ENCODE results near the gene DENND5B.
A peak's percentile ranks its signal among the peaks of the same experiment; 100 is the strongest.

The DENND5B gene

DNA sequence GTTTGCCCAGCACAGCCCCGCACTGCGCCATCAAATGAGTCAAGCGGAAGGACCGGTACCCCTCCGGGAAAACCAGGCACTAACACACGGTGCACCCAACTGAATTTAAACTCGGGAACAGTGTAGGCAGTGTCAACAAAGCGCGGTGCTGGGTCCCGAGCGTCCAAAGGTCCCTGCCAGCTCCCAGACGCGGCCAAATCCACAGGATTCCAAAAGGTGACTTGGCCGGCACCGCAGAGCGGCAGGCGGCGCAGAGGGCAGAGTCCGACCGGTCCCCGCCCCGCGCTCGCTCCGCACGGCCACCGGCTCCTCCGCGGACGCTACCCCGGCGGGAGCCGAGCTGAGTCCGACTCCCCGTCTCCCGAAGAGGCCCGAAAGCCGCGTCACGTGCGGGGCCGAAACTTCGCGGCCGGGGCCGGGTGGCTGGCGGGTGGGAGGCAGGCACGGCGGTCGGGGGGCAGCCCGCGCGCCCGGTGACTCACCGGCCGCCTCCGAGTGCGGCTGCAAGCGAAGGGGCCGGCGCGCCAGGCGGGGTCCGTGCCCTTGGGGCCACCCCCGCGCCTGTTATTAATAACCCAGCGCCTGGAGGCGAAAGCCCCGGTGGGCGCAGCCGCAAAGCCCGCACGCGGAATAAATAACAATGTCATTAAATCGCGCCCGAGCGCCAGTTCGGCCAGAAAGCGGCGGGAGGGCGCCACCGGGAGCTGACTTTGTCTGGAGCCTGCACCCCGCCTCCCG, 863 bp downstream of the DENND5B start:
- H3K9ac ChIP-seq (ENCODE audit: low read depth, low read length) = peak overlapping the region; percentile 75
- H3K4me3 ChIP-seq (ENCODE audit: low read depth, low read length) = peak overlapping the region; percentile 97
- H3K4me1 ChIP-seq (ENCODE audit: control insufficient read depth, insufficient read depth, low read length) = peaks cover 15% of the 10 kb centered on the region
- H3K27ac ChIP-seq (ENCODE audit: low read depth, low read length) = peak overlapping the region; percentile 79
- no peaks in the 10 kb centered on the region for H3K36me3 ChIP-seq (ENCODE audit: control insufficient read depth, insufficient read depth, low read length)
- H3K27me3 ChIP-seq (ENCODE audit: control insufficient read depth, insufficient read depth, low read length) = peaks cover 24% of the 10 kb centered on the region
- H3K9me3 ChIP-seq (ENCODE audit: control insufficient read depth, insufficient read depth, low read length) = no peaks in the 10 kb centered on the region

DNA sequence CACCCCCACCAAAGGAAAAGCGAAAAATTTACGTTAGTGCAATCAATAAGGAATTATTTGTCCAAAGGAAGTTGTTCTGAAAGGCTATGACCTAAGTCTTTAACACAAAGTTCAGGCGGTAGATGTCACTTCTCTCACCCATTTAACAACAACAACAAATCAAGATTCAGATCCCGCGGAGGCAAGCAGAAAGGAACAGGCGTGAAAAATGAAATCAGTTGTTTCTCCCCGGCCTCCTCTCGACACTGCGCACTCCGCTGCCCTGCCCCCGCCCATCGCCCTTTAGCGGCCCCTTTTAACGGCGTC, 1.4 kb downstream of the DENND5B start:
- H3K4me1 ChIP-seq (ENCODE audit: control insufficient read depth, insufficient read depth, low read length) = peaks cover 18% of the 10 kb centered on the region
- H3K9me3 ChIP-seq (ENCODE audit: control insufficient read depth, insufficient read depth, low read length) = no peaks in the 10 kb centered on the region
- peak overlapping the region; percentile 75; the same call in 1 of the 2 replicates for H3K9ac ChIP-seq (ENCODE audit: low read depth, low read length)
- H3K27ac ChIP-seq (ENCODE audit: low read depth, low read length) = peak overlapping the region; percentile 79
- peaks cover 24% of the 10 kb centered on the region for H3K27me3 ChIP-seq (ENCODE audit: control insufficient read depth, insufficient read depth, low read length)
- no peaks in the 10 kb centered on the region for H3K36me3 ChIP-seq (ENCODE audit: control insufficient read depth, insufficient read depth, low read length)
- H3K4me3 ChIP-seq (ENCODE audit: low read depth, low read length) = peak overlapping the region; percentile 97

DNA sequence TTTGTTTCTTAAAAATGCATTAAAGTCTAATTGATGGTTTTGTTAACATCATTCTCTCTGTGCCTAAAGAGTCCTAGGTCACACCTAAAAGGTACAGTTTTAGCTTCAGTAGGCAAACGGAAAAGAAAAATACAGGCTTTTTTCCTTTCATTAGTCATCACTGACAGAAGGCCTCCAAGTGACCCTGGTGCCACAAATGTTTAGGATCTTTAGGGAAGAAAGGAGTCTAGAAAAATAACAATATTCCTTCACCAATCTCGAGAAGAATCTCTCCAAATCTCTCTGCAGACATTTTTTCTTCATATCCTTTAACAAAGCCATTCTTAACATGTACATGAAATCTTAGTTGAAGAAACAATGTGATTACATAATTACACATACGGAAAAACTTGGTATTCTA, 2.0 kb downstream of the DENND5B start:
- H3K36me3 ChIP-seq (ENCODE audit: control insufficient read depth, insufficient read depth, low read length) = no peaks in the 10 kb centered on the region
- no peak overlapping the region for H3K27ac ChIP-seq (ENCODE audit: low read depth, low read length)
- no peaks in the 10 kb centered on the region for H3K9me3 ChIP-seq (ENCODE audit: control insufficient read depth, insufficient read depth, low read length)
- H3K9ac ChIP-seq (ENCODE audit: low read depth, low read length) = no peak overlapping the region
- peaks cover 24% of the 10 kb centered on the region for H3K27me3 ChIP-seq (ENCODE audit: control insufficient read depth, insufficient read depth, low read length)
- peak overlapping the region; percentile 97 for H3K4me3 ChIP-seq (ENCODE audit: low read depth, low read length)
- H3K4me1 ChIP-seq (ENCODE audit: control insufficient read depth, insufficient read depth, low read length) = peaks cover 18% of the 10 kb centered on the region

DNA sequence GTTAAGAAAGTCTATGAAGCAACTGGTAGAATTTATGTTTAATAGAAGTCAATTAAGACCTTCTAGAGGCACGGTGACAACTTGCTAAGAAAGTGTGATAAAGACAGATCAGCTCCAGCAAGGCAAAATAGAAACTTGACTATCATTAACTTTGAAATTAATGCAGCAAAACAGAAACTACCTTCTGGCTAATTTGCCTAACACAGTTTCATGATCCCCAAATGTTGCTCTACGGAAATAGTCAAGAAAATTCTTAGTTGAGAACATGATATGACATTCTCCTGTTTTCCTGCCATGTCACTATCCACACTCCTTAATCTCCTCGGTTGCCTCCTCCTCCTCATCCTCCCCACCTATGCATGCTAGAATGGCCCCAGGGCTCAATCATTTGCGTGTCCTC, 4.2 kb downstream of the DENND5B start:
- Histone ChIP-seq H3K9me3 (ENCODE audit: control insufficient read depth, insufficient read depth, low read length) (no peaks in the 10 kb centered on the region), H3K36me3 (ENCODE audit: control insufficient read depth, insufficient read depth, low read length) (no peaks in the 10 kb centered on the region), H3K4me1 (ENCODE audit: control insufficient read depth, insufficient read depth, low read length) (peaks cover 17% of the 10 kb centered on the region), H3K4me3 (ENCODE audit: low read depth, low read length) (no peak overlapping the region), H3K9ac (ENCODE audit: low read depth, low read length) (no peak overlapping the region), H3K27ac (ENCODE audit: low read depth, low read length) (no peak overlapping the region), H3K27me3 (ENCODE audit: control insufficient read depth, insufficient read depth, low read length) (peaks cover 19% of the 10 kb centered on the region)

DNA sequence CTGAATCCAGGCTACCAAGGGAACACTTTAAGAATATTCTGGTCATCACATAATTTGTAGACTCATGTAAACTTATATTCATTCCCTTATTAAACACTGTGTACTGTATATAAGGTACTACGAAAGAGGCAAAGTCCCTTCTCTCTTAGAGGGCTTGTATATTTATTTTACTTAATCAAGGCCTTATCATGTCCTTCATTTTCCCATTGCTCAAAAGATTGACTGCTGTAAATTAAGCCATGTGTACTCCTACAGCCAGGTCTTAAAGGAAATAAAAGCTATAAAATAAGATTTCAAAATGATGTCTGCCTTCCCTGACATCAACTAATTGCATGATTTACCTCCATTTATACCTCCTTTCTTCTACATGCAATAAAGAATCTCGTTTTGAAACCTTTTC, 5.0 kb downstream of the DENND5B start:
- H3K4me1 ChIP-seq (ENCODE audit: control insufficient read depth, insufficient read depth, low read length) = peaks cover 11% of the 10 kb centered on the region
- H3K36me3 ChIP-seq (ENCODE audit: control insufficient read depth, insufficient read depth, low read length) = no peaks in the 10 kb centered on the region
- no peak overlapping the region for H3K9ac ChIP-seq (ENCODE audit: low read depth, low read length)
- no peak overlapping the region for H3K4me3 ChIP-seq (ENCODE audit: low read depth, low read length)
- no peak overlapping the region for H3K27ac ChIP-seq (ENCODE audit: low read depth, low read length)
- peaks cover 13% of the 10 kb centered on the region for H3K27me3 ChIP-seq (ENCODE audit: control insufficient read depth, insufficient read depth, low read length)
- no peaks in the 10 kb centered on the region for H3K9me3 ChIP-seq (ENCODE audit: control insufficient read depth, insufficient read depth, low read length)

DNA sequence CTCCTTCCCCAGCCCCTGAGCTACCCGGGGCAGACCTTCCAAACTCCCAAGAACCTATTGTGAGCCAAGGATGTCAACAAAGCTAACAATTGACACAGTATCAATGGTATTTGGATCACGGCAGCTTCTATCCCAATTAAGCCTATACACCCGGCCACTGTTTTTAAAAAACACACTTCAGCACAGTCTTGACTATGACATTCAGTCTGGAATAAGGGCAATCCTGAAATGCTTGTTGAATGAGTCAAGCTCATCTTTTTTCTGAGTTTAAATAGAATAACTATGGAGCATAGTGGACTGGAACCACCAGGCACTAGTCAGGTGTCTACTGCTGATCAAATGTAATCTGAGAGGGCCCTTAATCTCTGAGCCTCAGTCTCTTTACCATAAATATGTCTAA, 5.7 kb downstream of the DENND5B start:
- H3K9me3 ChIP-seq (ENCODE audit: control insufficient read depth, insufficient read depth, low read length) = no peaks in the 10 kb centered on the region
- H3K4me3 ChIP-seq (ENCODE audit: low read depth, low read length) = no peak overlapping the region
- H3K36me3 ChIP-seq (ENCODE audit: control insufficient read depth, insufficient read depth, low read length) = no peaks in the 10 kb centered on the region
- H3K9ac ChIP-seq (ENCODE audit: low read depth, low read length) = no peak overlapping the region
- peaks cover 11% of the 10 kb centered on the region for H3K4me1 ChIP-seq (ENCODE audit: control insufficient read depth, insufficient read depth, low read length)
- peaks cover 13% of the 10 kb centered on the region for H3K27me3 ChIP-seq (ENCODE audit: control insufficient read depth, insufficient read depth, low read length)
- no peak overlapping the region for H3K27ac ChIP-seq (ENCODE audit: low read depth, low read length)

DNA sequence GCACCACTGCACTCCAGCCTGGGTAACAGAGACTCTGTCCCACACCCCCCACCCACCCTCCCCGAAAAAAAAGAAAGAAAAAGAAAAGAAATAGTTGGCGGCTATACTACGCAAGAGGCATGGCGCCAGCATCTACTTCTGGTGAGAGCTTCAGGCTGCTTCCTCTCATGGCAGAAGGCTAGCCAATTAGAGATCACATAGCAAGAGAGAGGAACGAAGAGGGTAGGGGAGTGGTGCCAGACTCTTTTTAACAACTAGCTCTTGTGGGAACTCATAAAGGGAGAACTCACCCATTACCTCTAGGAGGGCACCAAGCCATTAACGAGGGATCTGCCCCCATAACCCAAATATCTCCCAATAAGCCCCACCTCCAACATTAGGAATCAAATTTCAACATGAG, 6.2 kb downstream of the DENND5B start:
- Histone ChIP-seq H3K4me1 (ENCODE audit: control insufficient read depth, insufficient read depth, low read length) (peaks cover 11% of the 10 kb centered on the region), H3K27ac (ENCODE audit: low read depth, low read length) (no peak overlapping the region), H3K9ac (ENCODE audit: low read depth, low read length) (no peak overlapping the region), H3K9me3 (ENCODE audit: control insufficient read depth, insufficient read depth, low read length) (no peaks in the 10 kb centered on the region), H3K4me3 (ENCODE audit: low read depth, low read length) (no peak overlapping the region), H3K27me3 (ENCODE audit: control insufficient read depth, insufficient read depth, low read length) (peaks cover 13% of the 10 kb centered on the region), H3K36me3 (ENCODE audit: control insufficient read depth, insufficient read depth, low read length) (no peaks in the 10 kb centered on the region)

DNA sequence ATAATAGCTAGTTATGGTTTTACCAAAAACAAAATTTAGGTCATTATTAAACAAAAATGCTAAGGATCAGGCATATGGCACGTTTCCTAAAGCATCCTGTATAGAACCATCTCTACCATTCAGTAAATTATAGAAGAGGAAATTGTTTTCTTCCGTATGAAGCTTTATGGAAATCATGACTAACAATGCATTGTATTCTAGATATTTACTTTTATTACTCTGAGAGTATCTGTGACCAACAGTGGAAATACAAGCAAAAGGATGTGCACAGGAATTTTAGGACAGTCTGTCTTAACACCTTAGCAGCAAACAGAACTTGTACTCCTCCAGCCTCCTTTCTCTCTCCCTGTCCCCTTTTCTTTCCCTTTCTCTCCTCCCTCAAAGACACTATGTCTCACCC, 7.1 kb downstream of the DENND5B start:
- no peak overlapping the region for H3K4me3 ChIP-seq (ENCODE audit: low read depth, low read length)

DNA sequence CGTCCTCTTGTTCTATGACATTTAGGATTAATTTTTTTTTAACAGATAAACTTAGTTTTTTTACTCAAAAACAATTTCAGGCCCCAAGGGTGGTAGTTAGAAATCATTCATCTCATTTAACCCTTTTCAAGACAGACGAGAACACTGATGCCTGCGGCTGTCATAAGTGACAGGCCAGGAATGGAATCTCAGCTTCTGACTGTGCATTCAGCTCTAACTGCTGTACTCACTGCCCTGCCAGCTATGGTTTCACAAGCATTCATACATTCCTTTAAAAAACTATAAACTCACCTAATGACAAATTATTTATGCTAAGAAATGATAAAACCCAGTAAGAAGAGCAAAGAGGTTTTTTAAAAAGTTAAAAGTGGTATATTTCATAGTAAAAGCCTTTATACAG, 8.8 kb downstream of the DENND5B start:
- Histone ChIP-seq H3K9ac (ENCODE audit: low read depth, low read length) (no peak overlapping the region), H3K27ac (ENCODE audit: low read depth, low read length) (no peak overlapping the region), H3K36me3 (ENCODE audit: control insufficient read depth, insufficient read depth, low read length) (no peaks in the 10 kb centered on the region), H3K4me3 (ENCODE audit: low read depth, low read length) (no peak overlapping the region), H3K27me3 (ENCODE audit: control insufficient read depth, insufficient read depth, low read length) (no peaks in the 10 kb centered on the region), H3K9me3 (ENCODE audit: control insufficient read depth, insufficient read depth, low read length) (no peaks in the 10 kb centered on the region), H3K4me1 (ENCODE audit: control insufficient read depth, insufficient read depth, low read length) (peaks cover 8% of the 10 kb centered on the region; the same call in 1 of the 2 replicates)

More for the DNA sequence above, 7.1 kb downstream of the DENND5B start:
- H3K36me3 ChIP-seq (ENCODE audit: control insufficient read depth, insufficient read depth, low read length) = no peaks in the 10 kb centered on the region
- H3K4me1 ChIP-seq (ENCODE audit: control insufficient read depth, insufficient read depth, low read length) = peaks cover 9% of the 10 kb centered on the region
- no peaks in the 10 kb centered on the region for H3K9me3 ChIP-seq (ENCODE audit: control insufficient read depth, insufficient read depth, low read length)
- H3K27me3 ChIP-seq (ENCODE audit: control insufficient read depth, insufficient read depth, low read length) = peaks cover 7% of the 10 kb centered on the region
- no peak overlapping the region for H3K9ac ChIP-seq (ENCODE audit: low read depth, low read length)
- H3K27ac ChIP-seq (ENCODE audit: low read depth, low read length) = no peak overlapping the region

DNA sequence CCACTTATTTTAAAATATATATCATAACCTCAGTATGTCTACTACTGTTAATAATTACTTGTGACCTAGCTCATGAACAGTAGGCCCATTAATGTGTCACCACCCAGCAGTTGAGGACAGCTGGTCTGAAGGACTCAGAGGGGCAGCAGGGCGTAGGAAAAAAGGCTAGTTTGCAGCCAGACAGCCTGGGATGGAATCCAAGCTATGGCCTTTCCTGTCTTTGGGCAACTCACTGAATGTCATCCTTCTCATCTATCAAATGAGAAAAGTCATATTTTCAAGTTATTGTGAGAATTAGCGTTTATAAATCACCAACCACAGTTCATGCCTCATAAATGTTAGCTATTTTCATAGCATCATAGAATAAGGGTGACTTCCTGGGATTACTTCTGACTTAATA, 12.3 kb downstream of the DENND5B start:
- no peak overlapping the region for H3K9ac ChIP-seq (ENCODE audit: low read depth, low read length)
- H3K27ac ChIP-seq (ENCODE audit: low read depth, low read length) = no peak overlapping the region
- H3K27me3 ChIP-seq (ENCODE audit: control insufficient read depth, insufficient read depth, low read length) = no peaks in the 10 kb centered on the region
- peaks cover 9% of the 10 kb centered on the region for H3K4me1 ChIP-seq (ENCODE audit: control insufficient read depth, insufficient read depth, low read length)
- no peak overlapping the region for H3K4me3 ChIP-seq (ENCODE audit: low read depth, low read length)
- no peaks in the 10 kb centered on the region for H3K9me3 ChIP-seq (ENCODE audit: control insufficient read depth, insufficient read depth, low read length)
- H3K36me3 ChIP-seq (ENCODE audit: control insufficient read depth, insufficient read depth, low read length) = no peaks in the 10 kb centered on the region

DNA sequence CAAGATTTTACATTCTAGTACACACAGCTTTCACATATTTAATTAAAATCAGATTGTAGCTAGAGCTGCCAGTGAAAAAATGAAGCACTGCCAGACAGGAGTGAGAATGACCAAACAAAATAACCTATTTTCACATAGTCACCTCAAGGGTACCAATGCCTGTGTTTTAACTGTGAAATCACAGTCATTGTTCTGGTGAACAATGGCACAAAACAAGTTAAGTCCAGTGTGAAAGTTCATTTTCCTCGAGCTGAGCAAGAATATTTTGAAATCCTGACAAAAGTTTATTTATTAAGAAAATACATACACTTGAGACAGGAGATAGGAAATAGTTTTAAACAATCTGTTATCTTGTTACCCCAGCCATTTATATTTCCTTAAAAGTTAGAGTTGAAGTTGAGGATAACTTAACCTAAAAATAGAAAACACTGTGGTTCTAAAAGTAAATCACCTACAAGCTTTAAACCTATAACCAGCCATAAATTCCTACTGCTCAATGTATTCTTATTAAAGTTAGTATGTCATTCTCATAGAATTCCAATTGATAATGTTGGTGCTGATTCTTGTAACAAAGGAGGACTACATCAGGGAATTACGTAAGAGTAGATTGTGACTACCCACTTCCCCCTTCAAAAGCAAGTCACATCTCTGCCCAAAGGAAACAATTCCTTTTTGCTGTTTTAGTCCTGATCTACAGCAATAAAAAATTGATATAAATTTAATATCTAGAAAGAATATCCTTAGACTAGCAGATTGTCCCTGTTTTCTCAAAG, 15.9 kb downstream of the DENND5B start:
- no peaks in the 10 kb centered on the region for H3K27me3 ChIP-seq (ENCODE audit: control insufficient read depth, insufficient read depth, low read length)
- peaks cover 25% of the 10 kb centered on the region for H3K4me1 ChIP-seq (ENCODE audit: control insufficient read depth, insufficient read depth, low read length)
- H3K4me3 ChIP-seq (ENCODE audit: low read depth, low read length) = no peak overlapping the region

More for the DNA sequence above, 15.9 kb downstream of the DENND5B start:
- H3K9me3 ChIP-seq (ENCODE audit: control insufficient read depth, insufficient read depth, low read length) = no peaks in the 10 kb centered on the region
- peak overlapping the region; percentile 40 for H3K27ac ChIP-seq (ENCODE audit: low read depth, low read length)
- no peak overlapping the region for H3K9ac ChIP-seq (ENCODE audit: low read depth, low read length)
- no peaks in the 10 kb centered on the region for H3K36me3 ChIP-seq (ENCODE audit: control insufficient read depth, insufficient read depth, low read length)
